GM19372 (cell line): ENCODE measurements around the gene ZSWIM7.

Experiments
- ATAC-seq: cut with Tn5 transposase; IDR thresholded peaks from one replicate; pipeline ENCODE4 v1.9.1; 2021; ENCODE audit warnings: mild to moderate bottlenecking, low read depth, moderate library complexity; ENCODE audit not compliant: unreplicated experiment

Gene ZSWIM7

DNA sequence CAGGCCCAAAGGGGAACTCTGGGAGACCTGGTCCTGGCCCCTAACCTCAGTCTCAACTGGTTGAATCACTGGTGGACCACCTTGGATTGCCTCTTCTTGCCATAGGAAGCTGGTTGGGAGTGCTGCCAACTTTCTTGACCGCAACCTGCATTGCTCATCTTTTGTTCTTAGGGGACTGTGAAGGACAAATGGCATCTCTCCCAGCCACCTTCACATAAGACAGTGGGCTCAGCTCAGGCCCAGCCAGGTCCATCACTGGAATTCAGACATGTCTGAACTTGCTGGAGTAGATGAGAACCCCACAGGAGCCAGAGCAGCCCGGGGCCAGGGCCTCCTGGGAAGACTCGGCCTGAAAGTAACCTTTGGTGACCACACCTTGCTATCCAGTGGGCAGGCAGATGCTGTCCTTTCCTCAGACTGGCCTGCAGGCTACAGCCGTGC lies 35.8 kb downstream of the ZSWIM7 start:
- no peak for ATAC-seq

DNA sequence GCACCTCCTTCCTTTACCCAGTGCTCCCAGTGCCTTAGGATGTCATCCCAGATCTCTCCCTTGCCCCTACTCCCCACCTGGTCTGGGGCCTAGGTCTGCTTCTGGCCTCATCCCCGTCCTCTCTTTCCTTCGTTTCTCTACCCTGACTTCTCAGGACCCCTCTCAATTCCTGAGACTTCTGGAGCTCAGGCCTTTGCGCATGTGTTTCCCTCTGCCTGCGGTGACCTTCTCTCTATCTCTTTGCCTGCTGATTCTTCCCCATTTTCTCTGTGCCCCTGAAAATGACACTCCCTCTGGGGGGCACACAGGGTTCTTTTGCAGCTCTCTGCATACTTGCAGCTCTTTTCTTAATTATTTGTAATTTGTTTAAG lies 41.0 kb downstream of the ZSWIM7 start:
- no peak for ATAC-seq

DNA sequence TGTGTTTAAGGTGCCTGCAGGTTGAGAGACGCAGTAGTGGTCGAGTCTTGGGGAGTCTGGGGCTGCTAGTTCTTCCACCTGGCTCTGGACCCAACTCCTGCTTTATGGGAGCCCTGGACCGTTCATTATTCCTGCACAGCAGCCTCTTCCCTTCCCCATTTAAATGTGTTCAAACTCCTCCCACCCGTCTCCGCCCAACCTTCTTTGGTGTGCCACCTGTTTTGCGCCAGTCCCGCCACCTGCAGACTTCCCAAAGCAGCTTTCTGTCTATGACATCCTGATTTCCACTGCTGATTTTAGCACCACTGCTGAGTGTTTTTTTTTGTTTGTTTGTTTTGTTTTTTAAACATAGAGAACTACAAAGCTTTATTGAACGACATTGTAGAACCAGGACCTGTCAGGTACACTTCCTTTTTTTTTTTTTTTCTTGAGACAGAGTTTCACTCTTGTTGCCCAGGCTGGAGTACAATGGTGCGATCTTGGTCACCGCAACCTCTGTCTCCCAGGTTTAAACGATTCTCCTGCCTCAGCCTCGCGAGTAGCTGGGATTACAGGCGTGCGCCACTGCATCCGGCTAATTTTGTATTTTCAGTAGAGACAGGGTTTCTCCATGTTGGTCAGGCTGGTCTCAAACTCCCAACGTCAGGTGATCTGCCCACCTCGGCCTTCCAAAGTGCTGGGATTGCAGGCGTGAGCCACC lies 41.7 kb downstream of the ZSWIM7 start:
- ATAC-seq, result no peak

DNA sequence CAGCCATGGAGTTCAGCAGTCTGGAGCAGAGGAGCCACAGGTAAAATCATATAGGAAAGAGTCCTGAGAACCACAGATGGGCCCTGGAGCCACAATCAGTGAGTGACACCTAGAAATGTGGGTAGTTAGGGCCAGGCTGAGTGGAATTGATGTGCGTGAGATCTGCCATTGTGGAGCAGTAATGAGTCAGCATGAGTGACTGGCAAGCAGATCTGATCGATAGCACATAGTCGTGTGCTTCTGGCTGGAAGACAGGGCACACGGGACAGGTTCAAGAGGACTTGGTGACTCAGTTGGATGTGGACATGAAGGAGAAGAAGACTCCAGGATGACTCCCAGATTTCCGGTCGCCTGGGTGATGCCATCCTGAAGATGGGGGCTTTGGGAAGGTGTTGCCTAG lies 42.3 kb downstream of the ZSWIM7 start:
- no peak for ATAC-seq

DNA sequence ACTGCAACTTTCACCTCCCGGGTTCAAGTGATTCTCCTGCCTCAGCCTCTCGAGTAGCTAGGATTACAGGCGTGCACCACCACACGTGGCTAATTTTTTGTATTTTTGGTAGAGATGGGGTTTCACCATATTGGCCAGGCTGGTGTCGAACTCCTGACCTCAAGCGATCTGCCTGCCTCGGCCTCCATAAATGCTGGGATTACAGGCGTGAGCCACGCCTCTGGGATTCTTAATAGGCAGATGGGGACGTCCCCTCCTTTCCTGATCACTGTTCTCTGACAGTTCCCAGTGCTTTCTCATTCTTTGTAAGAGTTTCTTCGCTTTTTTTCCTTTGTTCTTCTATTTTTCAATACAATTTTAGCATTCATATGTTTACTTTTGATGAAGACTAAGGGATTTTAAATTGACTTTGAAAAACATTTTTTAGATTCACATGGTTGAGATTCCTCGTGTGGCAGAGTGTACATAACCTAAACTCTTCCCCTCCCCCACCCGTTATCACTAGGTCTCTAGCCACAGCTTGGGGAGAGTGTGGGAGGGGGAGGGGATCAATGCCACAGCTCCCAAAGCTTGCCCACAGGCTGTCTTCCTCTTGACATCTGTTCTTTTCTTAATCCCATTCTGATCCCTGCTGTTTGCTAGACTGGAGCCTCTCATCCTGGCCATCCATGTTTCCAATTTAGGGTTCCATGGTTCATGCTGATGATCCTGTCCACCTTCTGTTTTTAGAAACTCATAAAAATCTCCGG lies 43.5 kb downstream of the ZSWIM7 start:
- no peak for ATAC-seq

DNA sequence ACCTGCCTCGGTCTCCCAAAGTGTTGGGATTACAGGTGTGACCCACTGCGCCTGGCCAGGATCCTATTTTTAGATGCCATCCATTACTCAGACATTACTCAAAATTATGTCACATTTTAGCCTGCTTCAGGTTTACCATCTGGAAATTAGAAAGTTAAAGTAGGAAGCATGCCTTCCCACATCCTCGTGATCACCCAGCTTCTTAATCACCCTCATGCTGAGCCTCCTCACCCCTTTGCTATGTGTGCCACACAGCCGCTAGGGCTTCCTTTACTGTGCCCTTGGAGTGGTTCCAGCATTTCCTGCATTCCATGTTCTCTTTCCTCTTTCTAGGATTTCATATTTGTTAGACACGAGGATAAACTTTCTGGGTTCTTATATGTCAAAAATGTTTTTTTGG lies 45.3 kb downstream of the ZSWIM7 start:
- no peak for ATAC-seq

DNA sequence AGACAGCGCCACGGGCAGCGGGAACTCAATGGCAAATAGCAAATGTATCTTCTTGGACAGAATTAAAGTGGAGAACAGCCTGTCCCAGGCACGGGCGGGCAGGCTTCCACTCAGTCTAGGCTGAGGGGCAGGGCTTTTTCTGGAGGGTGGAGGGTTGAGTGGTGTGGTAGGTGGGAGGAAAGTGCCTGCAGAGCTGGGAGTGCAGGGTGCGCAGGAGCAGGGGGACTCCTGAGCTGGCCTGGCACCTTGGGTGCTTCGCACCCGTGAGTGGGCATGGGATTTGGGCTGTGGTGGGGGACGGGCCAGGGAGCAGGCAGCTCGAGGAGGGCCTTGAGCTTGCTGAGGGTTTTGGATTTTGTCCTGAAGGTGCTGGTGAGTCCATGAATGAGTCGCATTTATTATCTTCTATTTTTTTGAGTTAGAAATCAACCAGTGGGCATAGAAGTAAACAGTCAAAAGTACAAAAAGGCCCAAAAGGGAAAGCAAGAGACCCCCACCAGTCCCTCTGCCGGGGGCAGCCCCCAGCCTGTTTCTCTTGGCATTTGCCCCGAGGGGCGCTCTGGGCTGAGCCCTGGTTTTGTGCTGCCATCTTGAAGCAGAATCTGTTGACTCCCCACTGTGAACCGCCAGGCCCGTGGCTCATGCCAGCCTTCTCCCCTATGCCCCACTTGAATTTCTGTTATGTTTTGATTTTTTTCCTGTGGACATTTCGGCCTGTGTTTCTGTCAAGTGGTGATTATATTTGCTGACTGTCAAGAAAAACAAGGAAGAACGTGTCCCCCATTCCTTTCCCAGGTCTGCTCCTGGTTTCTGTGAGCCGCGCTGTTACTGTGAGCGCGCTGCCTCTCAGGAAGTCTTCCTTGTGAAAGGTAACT lies 46.4 kb downstream of the ZSWIM7 start:
- no peak for ATAC-seq

DNA sequence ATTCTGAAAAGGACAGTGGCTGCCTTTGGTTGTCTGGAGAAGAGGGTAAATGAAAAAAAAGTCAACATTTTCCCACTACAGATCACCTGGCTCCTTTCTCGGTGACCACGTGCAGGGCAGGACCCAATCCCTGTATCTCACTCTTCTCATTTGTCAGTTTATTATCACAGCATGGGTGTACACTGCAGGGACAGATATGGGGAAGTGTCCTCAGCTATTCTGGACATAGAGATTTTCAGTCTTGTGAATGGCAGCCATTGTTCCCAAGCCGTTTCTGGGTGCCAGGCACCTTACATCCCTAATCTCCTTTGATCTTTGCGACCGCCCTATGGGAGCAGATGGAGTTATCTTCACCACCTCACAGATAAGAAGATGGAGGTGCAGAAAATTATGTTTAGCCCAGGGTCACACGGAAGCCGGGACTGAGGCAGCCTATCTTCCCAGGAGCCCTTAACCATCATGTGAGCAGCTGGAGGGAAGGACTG lies 47.4 kb downstream of the ZSWIM7 start:
- ATAC-seq, result no peak

DNA sequence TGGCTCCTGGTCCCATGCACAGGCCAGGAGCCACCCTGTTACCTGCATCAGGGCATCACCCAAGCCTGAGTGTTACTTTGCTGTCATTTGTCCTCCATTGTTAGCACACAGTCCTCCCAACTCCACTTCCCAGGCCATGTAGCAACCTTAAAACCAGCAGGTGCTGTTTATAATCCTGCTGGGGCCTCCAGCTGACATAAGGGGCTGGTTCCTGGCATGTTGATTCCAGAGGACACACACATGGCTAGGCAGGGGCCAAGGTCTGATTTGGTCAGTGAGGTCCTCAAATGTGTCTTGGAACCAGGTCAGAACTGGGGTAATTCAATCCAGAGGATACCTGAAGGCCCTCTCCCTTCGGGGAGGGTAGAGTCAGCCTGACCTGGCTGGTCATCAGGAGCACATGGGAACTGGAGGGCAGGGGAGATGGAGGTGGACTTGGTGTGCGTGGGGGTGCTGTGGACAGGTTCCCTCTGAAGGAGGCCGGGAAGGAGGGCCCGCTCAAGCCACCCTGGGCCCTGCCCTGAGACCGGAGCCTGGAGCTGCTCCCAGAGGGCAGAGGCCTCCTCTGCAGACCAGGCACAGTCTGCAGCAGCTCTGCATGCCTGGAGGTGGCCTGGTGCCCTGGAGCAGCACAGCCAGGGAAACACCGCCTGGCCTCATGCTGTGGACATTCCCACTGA lies 48.0 kb downstream of the ZSWIM7 start:
- no peak for ATAC-seq

DNA sequence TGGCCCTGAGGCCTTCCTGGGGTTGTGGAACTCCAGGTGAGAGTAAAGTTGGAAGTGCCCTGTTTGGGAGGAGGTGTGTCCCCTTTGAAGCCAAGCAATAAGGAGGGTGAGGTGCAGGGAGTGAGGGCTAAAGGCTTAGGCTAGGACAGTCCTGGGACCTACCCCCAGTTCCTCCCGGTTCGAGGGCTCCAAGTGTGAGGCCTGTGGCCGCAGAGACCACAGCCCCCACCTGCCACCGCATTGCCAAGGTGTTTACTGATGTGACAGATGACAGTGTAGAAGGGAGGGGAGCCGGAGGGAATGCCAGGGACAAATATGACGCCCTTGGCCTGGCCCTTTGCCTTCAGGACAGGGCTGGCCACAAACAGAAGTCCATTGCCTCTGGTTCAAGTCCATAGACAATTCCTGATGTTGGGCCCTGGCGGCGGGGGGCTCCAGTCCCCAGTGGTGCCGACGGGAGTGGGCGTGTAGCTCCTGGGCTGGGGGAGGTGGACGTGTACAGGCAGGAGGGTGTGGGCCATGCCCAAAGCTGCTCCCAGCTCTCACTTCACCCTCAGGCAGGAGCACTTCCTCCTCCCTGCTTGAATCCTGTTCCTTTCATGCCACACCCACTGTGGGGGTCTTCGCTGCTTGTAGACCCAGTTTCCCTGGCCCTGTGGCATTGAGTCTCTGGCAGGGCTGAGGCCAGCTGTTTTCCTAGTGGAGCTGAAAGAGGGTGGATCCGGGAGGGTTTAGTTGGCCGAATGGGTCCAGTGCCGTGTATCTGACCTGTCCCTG lies 51.3 kb downstream of the ZSWIM7 start:
- ATAC-seq, result no peak

DNA sequence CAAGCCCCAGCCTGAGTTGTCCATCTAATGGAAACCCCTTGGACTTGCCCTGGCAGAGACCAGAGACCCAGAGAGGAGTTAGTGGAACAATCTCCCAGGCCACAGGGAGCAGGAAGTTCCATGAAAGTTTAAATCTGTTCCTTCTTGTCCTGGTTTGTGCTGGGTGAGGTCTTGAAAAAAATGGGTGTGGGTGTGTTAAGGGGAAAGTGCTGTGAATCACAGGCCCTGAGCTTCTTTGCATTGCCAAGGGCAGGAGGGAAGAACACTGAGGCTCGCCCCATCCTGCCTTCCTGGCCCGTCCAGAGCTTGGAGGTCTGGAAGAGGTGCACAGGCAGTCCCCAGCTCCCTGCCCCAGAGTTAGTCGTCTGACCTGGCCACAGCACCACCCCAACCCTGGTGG lies 52.2 kb downstream of the ZSWIM7 start:
- ATAC-seq, result no peak

DNA sequence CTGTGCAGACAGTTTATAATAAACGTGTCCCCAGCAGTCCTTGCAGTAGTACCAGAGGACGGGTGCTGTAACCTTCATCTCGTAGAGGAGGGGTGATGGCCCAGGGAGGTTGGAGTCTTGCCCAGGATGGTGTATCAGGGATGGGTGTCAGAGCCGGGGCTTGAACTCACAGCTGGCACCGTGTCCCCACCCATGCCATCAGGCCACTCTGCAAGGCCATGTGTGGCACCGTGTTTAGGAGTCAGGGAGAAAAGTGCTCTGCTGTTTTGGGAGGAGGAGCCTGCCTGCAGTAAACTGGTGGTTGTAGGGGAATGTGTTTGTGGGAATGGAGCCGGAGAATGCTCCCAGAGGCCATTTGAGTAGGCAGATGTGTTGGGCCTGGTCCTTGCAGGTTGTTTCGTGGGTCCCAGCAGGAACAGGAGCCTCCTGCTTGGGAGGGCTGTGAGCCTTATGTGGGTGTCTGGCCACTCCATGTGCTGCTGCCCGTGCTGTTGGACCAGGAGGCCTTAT lies 52.8 kb downstream of the ZSWIM7 start:
- no peak for ATAC-seq

DNA sequence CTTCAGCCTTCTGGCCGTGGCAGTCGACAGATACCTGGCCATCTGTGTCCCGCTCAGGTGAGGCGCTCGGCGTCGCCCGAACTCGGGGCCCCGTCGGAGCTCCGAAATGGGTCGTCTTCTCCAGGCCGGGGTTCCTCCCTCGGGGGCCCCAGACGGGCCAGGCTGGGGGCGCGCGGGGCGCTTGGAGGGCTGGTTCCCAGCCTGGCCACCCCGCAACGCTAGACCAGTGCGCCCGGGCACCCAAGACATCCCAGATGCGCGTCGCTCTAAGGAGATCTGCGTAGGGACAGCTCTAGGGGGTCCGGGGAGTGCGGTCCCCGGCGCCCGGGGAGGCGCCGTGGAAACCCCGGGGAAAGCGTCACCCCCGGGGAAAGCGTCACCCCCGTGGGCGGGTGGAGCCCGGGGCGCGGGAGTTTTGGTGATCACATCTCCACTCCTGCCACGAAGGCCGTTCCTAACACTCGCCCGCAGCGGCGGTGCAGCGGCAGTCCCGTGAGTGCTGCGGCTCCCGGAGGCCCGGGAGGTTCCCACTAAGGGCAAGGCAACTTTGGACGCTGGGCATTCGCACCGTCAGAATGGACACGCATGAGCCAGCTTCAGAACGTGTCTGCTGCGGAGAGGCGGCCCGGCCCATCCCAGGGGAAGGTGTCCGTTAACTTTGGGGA lies 53.8 kb downstream of the ZSWIM7 start:
- ATAC-seq, result no peak

DNA sequence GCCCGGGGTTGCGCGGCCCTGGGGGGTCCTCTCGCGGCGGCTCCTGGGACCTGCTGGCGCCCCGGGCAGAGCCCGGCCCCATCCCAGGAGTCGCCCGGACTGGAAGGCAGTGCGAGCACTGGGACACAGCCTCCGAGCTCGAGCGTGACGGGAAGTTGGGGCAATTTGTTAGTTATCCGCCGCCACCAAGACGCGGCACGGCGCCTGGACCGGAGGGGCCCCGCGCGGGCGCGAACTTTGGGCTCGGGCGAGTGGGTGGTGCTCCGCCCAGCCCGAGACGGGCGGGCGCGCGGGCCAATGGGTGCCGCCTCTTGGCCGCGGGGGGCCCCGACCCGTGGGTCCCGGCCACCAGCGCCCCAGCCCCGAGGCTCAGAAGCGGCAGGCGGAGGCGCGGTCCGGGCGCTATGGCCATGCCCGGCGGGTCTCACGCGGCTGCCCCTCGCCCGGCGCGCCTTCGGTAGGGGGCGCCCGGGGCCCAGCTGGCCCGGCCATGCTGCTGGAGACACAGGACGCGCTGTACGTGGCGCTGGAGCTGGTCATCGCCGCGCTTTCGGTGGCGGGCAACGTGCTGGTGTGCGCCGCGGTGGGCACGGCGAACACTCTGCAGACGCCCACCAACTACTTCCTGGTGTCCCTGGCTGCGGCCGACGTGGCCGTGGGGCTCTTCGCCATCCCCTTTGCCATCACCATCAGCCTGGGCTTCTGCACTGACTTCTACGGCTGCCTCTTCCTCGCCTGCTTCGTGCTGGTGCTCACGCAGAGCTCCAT lies 54.6 kb downstream of the ZSWIM7 start, which contains the start of gene ADORA2B:
ADORA2B (plus strand) TSS at position 372 of the 768 bp plus-strand sequence; CDS start at position 491, 119 bp downstream.
- peak; percentile 57 for ATAC-seq

DNA sequence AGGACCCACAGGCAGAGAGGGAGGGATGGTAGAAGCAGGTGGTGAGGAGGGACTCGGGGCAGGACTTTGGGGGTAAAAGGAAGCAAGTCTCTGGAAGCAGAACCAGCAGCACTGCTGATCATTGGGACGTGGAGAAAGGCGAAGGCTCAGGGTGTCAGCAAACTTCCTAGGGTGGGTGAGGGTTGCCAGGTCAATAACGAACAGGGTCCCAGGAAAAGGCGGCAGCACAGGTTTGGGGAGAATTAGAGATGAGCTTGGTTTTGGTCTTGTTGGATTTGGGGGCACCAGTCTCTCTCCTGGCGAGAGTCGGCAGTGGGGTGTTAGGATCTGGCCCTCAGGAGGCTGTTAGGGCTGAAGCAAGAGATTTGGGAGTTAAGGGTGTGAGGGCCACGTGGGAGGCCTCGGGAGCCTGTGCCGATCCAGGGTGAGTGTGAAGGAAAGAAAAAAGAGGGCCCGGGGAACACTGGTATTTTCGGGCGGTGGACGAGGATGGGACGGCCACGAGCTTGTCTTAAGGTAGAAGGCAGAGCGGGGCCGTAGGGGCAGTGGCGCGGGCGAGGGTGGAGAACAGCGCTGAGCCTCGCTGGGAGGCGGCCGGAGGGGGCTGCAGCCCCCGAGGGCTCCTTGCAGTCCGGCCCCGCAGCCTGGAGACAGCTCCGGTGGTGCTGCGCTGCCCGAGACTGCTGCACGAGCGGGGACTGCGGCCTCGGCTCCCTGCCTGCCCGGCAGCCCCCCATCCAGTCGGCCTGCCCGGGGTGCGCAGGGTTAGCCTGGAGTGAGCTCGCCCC lies 55.3 kb downstream of the ZSWIM7 start:
- peak; percentile 25 for ATAC-seq

DNA sequence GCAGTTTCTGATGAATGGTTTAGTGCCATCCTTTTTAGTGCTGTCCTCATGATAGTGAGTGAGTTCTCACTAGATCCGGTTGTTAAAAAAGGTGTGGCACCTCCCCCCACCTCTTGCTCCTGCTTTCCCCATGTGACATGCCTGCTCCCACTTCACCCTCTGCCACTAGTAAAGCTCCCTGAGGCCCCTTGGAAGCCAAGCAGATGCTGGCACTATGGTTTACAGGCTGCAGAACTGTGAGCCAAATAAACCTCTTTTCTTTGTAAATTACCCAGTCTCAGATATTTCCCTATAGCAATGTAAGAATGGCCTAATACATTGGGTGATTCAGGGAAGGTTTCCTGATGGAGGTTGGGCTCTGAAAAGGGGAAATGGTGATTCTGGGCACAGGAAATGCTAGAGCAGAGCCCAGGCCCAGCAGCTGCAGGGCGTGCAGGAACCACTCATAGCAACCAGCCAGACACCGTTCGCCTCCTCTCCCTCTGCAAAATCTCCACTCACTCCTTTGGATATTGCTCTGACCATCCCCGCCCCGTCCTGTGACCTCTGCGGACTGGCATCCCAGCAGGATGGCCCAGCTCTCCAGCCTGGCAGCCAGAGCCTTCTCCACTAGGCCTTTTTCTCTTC lies 57.2 kb downstream of the ZSWIM7 start:
- ATAC-seq, result no peak

DNA sequence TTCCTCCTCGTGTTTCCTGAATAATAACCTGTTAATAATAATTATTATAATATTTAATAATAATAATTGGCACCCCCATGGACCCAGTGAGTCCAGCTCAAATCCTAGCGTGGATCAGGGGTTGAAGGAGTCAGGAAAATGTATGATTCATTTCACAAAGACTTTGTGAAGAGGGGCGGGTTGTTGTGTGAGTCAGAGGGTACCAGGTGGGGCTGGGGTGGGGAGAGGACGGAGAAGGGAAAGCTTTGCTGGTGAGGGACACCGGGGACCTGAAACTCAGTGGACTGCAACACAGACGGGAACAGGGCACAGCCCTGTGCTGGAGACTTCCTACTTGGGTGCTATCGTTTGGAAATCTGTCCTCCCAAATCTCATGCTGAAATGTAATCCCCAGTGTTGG lies 57.7 kb downstream of the ZSWIM7 start:
- ATAC-seq, result no peak
